Fibroblast of lung (primary cell): Measurements from ENCODE around the gene NRCAM. TPM values are rescaled to one million over a fixed set of nuclear protein-coding genes. Genes with fewer than 3 reads are reported as not detected.
A peak's percentile ranks its signal among the peaks of the same experiment; 100 is the strongest.

Source experiments
- DNase-seq, 2 donors: peaks; one replicate each; pipeline versions ENCODE4 v3.0.0 to v3.0.0-alpha.2; 2010; ENCODE audit warnings: low read depth in 2 of 2
- H2AFZ ChIP-seq: 2 replicates; pipeline ENCODE4 v1.5.1; 2012; ENCODE audit warnings: low read length, control low read depth, inconsistent platforms
- H3K27ac ChIP-seq: 2 replicates; pipeline ENCODE4 v1.5.1; 2011; ENCODE audit warnings: low read length, control low read depth; ENCODE audit not compliant: insufficient read depth
- H3K27me3 ChIP-seq: 2 replicates; pipeline ENCODE4 v1.5.1; 2011; ENCODE audit warnings: mild to moderate bottlenecking, low read length; ENCODE audit not compliant: control insufficient read depth, insufficient read depth
- H3K36me3 ChIP-seq: 2 replicates; pipeline ENCODE4 v1.5.1; 2011; ENCODE audit warnings: low read length; ENCODE audit not compliant: control insufficient read depth, insufficient read depth
- H3K4me1 ChIP-seq: 2 replicates; pipeline ENCODE4 v1.5.1; 2011; ENCODE audit warnings: low read length; ENCODE audit not compliant: control insufficient read depth, insufficient read depth; ENCODE audit errors: extremely low read depth
- H3K4me2 ChIP-seq: 2 replicates; pipeline ENCODE4 v1.5.1; 2011; ENCODE audit warnings: low read length, control low read depth; ENCODE audit not compliant: insufficient read depth; ENCODE audit errors: extremely low read depth
- H3K4me3 ChIP-seq, 4 experiments: fragments of 200-600 bp in 1 of 4; sonication (generic) in 1 of 4; replicated peaks in 1 of 4; 2 replicates each; pipeline ENCODE4 v1.5.1; 2011 to 2016; ENCODE audit warnings: low read length in 4 of 4, low read depth in 3 of 4, mild to moderate bottlenecking in 3 of 4, control low read depth in 2 of 4, inconsistent platforms in 1 of 4, mixed read lengths in 1 of 4; ENCODE audit not compliant: insufficient read depth in 1 of 4; ENCODE audit errors: control extremely low read depth in 1 of 4
- H3K79me2 ChIP-seq: 2 replicates; pipeline ENCODE4 v1.5.1; 2012; ENCODE audit warnings: mild to moderate bottlenecking, low read length, inconsistent platforms; ENCODE audit not compliant: control insufficient read depth, insufficient read depth
- H3K9ac ChIP-seq: 2 replicates; pipeline ENCODE4 v1.5.1; 2011; ENCODE audit warnings: mild to moderate bottlenecking, low read length, control low read depth; ENCODE audit not compliant: insufficient read depth
- H3K9me3 ChIP-seq: 2 replicates; pipeline ENCODE4 v1.5.1; 2012; ENCODE audit warnings: low read depth, low read length; ENCODE audit not compliant: control insufficient read depth, insufficient read depth
- H4K20me1 ChIP-seq: 2 replicates; pipeline ENCODE4 v1.5.1; 2011; ENCODE audit warnings: low read length; ENCODE audit not compliant: control insufficient read depth, insufficient read depth; ENCODE audit errors: extremely low read depth
- EZH2 ChIP-seq: IDR thresholded peaks from 2 replicates; pipeline ENCODE4 v1.5.1; 2012; ENCODE audit warnings: low read length, control low read depth, mild to moderate bottlenecking; ENCODE audit errors: missing control alignments
- polyA plus RNA-seq, 2 donors: library from polyadenylated mRNA; depleted of rRNA in 1 of 2; stranded (reverse) in 1 of 2; unstranded in 1 of 2; fragments of >200 nt; gene quantifications; 2 replicates each; pipeline ENCODE4 v1.2.1, GENCODE V29; 2011 to 2012; ENCODE audit warnings: missing spikeins in 1 of 2
- total RNA-seq: library from RNA; depleted of rRNA; stranded (reverse); fragments of >200 nt; gene quantifications from 2 replicates; pipeline ENCODE4 v1.2.1, GENCODE V29; 2014
- TF ChIP-seq, protein P1 (sequence below), 2 donors: IDR thresholded peaks in 1 of 2; conservative IDR thresholded peaks in 1 of 2; 1 replicate in 1 of 2; 2 replicates in 1 of 2; pipeline ENCODE4 v1.5.1; 2011 to 2012; ENCODE audit warnings: low read length in 2 of 2, control low read depth in 1 of 2, inconsistent platforms in 1 of 2, low read depth in 1 of 2, mild to moderate bottlenecking in 1 of 2

NRCAM gene
- total and polyA plus RNA-seq, 2 donors (not counting 1 experiment from before 2014, with no cell fraction given): 2.1 to 2.2 TPM

DNA sequence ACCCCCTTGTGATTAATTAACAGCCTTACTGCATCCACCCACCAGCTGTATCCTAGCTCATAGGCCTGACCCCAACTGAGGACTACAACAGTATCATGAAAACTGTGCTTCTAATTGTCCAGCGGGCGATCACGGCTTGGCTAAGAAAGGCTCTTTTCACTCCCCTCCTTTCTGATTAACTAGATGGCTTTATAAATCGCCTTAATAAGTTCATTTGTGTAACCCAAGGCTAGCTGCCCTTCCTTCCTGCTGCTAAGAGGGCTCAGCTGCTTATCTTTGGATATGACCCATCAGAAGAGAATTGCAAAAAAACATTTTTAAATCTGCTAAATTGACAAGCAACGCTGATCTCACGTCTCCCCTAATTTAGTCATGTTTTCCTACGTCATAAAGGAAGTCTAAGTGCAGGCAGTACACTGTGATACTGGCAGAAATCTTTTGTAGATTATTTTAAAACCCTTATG lies 163.1 kb downstream of the NRCAM start:
- H3K9ac ChIP-seq: no peak overlapping the region
- no peaks in the 10 kb centered on the region for H3K36me3 ChIP-seq
- TF ChIP-seq, protein P1, sequence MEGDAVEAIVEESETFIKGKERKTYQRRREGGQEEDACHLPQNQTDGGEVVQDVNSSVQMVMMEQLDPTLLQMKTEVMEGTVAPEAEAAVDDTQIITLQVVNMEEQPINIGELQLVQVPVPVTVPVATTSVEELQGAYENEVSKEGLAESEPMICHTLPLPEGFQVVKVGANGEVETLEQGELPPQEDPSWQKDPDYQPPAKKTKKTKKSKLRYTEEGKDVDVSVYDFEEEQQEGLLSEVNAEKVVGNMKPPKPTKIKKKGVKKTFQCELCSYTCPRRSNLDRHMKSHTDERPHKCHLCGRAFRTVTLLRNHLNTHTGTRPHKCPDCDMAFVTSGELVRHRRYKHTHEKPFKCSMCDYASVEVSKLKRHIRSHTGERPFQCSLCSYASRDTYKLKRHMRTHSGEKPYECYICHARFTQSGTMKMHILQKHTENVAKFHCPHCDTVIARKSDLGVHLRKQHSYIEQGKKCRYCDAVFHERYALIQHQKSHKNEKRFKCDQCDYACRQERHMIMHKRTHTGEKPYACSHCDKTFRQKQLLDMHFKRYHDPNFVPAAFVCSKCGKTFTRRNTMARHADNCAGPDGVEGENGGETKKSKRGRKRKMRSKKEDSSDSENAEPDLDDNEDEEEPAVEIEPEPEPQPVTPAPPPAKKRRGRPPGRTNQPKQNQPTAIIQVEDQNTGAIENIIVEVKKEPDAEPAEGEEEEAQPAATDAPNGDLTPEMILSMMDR (conservative IDR thresholded peaks at IDR 0.05 in 1 of 2, IDR thresholded peaks at IDR 0.05 in 1 of 2; ENCODE audit: low read depth in 1 of 2, low read length in 2 of 2): no peak
- TF ChIP-seq EZH2: no peak
- H2AFZ ChIP-seq: no peak overlapping the region
- H3K9me3 ChIP-seq: no peaks in the 10 kb centered on the region
- H3K4me2 ChIP-seq: no peak overlapping the region
- H4K20me1 ChIP-seq: no peaks in the 10 kb centered on the region
- no peaks in the 10 kb centered on the region for H3K27me3 ChIP-seq
- peak in 1 of 2 donors; percentile 43 for DNase-seq
- no peaks in the 10 kb centered on the region for H3K4me1 ChIP-seq
- no peaks in the 10 kb centered on the region for H3K79me2 ChIP-seq
- no peak overlapping the region for H3K27ac ChIP-seq
- H3K4me3 ChIP-seq: no peak overlapping the region

- peak in 1 of 2 donors; percentile 36 for DNase-seq
- Histone ChIP-seq H3K9ac (no peak overlapping the region), H3K4me1 (no peaks in the 10 kb centered on the region)
Measured at GRCh38 chr7:108292541-108292940, 163.7 kb downstream of the NRCAM start.

GRCh38 chr7:108291791-108292440 lies 164.3 kb downstream of the NRCAM start:
- no peak overlapping the region for H2AFZ ChIP-seq
- H4K20me1 ChIP-seq: no peaks in the 10 kb centered on the region
- no peaks in the 10 kb centered on the region for H3K36me3 ChIP-seq
- H3K9ac ChIP-seq: no peak overlapping the region
- H3K4me3 ChIP-seq: no peak overlapping the region
- H3K27me3 ChIP-seq: no peaks in the 10 kb centered on the region
- H3K27ac ChIP-seq: no peak overlapping the region
- TF ChIP-seq EZH2: no peak
- TF ChIP-seq, protein P1 (conservative IDR thresholded peaks at IDR 0.05 in 1 of 2, IDR thresholded peaks at IDR 0.05 in 1 of 2; ENCODE audit: low read depth in 1 of 2, low read length in 2 of 2): no peak
- H3K79me2 ChIP-seq: no peaks in the 10 kb centered on the region
- H3K4me1 ChIP-seq: no peaks in the 10 kb centered on the region
- H3K9me3 ChIP-seq: no peaks in the 10 kb centered on the region
- peak in 1 of 2 donors; percentile 42 for DNase-seq
- H3K4me2 ChIP-seq: no peak overlapping the region

More at GRCh38 chr7:108292541-108292940, 163.7 kb downstream of the NRCAM start:
- Histone ChIP-seq H2AFZ (no peak overlapping the region), H3K27ac (no peak overlapping the region), H3K36me3 (no peaks in the 10 kb centered on the region), H4K20me1 (no peaks in the 10 kb centered on the region), H3K9me3 (no peaks in the 10 kb centered on the region), H3K79me2 (no peaks in the 10 kb centered on the region), H3K4me3 (no peak overlapping the region), H3K4me2 (no peak overlapping the region), H3K27me3 (no peaks in the 10 kb centered on the region)
- TF ChIP-seq EZH2: no peak
- TF ChIP-seq, protein P1 (conservative IDR thresholded peaks at IDR 0.05 in 1 of 2, IDR thresholded peaks at IDR 0.05 in 1 of 2; ENCODE audit: low read depth in 1 of 2, low read length in 2 of 2): no peak
